AML-193 (cell line): ENCODE data around the gene NLGN3.

Source experiments
- DNase-seq, 2 experiments: peaks; one replicate each; lab custom pipeline; 2025; lab: John Stamatoyannopoulos, UW

NLGN3 gene

DNA sequence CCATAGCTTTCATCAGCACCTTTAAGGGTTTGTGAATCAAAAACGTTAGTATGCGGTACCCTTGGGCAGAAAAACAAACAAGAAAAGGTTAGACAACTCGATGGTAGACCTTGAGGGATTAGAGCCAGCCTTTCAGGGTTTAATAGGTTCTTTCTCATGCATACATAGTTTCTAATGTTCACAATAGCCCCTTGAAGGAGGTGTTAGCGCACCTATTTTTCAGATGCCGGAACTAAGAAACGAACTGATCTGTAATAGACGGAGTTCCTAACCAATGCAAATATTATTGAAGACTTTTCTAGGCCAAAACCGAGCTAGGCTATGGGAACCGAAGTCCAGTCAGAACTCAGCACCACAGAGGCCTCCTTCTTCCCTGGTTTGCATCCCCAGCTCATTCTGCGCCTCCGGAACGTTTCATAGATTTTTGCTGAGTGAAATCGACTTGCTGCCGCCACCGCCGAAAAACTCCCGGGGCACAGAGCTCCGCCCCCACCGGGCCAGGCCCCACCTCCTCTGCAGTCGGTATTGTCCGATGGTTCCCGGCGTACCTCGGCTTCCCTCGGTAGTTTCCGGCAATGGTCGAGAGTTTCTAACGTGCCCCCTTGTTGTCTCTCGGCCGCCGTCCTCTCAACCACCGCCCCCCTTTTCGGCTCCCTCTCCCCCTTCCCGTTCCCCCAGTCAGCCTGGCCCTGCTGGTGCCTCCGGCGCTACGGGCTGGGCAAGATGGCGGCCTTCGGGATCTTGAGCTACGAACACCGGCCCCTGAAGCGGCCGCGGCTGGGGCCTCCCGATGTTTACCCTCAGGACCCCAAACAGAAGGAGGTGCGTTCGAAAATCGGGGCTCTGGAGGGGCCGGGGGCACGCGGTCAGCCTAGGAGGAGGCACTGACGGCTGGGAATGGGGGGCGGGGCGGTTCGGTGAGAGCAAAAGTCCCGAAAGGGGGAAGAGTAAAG lies 26.3 kb upstream of the NLGN3 start, which contains the start of gene MED12:
MED12 (plus strand) TSS at position 565 of the 953 bp plus-strand sequence; CDS start at position 724, 159 bp downstream.
- peak; percentile 26 to 39 for DNase-seq

DNA sequence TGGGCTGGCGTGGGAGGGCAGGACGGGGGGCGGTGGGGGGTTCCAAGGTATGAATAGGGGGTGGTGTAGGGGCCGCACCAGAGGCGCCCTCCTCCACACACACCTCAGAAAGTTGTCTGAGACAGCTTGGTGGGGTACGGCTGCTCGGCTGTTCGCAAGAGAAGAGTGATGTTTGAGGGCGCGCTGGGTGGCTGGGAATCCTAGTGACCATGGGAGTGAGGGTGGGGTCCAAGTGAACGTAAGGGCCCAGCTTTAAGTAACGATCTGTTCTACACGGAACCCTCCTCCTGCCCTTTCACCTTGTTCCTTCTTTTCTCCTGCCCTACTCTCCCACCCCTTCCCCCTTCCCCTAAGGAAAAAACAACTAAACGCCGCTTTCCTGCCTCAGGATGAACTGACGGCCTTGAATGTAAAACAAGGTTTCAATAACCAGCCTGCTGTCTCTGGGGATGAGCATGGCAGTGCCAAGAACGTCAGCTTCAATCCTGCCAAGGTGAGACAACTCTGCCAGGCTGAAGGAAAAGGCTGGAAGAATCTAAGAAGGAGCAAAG lies 25.6 kb upstream of the NLGN3 start:
- DNase-seq = no peak

GRCh38 chrX:71128166-71128833 lies 16.3 kb upstream of the NLGN3 start:
- DNase-seq = no peak

- peak; percentile 24 to 47 for DNase-seq
These were observed 15.5 kb upstream of the NLGN3 start for GRCh38 chrX:71128915-71129765.

- DNase-seq = no peak
These were observed 13.1 kb upstream of the NLGN3 start for GRCh38 chrX:71131510-71131909.

DNA sequence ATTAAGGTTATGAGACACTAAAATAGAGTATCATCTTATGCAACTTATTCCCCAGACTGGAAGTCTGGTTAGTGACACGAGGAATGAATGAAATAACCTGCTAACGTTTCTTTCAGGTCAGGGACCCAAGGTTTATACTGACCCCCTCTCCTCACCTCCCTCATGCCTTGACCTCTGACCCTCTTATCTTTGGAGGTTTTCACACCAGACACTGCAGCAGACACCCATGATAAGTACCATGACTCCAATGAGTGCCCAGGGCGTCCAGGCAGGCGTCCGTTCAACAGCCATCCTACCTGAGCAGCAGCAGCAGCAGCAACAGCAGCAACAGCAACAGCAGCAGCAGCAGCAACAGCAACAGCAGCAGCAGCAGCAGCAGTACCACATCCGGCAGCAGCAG lies 4.2 kb upstream of the NLGN3 start:
- DNase-seq = no peak

DNA sequence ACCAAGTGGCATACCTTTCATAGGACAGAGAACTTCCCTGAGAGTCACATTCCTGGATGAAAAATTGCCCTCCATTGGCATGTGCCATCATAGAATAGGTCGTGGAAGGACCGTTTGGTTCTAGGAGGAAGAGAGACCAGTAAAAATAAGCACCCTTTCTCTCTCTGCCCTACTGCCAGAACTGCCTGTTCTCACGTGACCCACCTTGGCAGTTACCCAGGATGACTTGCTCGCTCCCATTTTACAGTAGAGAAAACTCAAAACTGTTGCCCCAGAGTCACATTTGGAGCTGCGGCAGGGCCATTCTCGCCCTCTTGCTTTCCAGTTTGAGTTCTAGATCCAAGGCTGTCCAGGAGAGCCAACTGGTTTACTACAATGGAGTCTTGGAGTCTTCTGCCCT lies 1.1 kb upstream of the NLGN3 start:
- DNase-seq = no peak

- DNase-seq = no peak
These were observed 3.0 kb downstream of the NLGN3 start for GRCh38 chrX:71147496-71148277.

DNA sequence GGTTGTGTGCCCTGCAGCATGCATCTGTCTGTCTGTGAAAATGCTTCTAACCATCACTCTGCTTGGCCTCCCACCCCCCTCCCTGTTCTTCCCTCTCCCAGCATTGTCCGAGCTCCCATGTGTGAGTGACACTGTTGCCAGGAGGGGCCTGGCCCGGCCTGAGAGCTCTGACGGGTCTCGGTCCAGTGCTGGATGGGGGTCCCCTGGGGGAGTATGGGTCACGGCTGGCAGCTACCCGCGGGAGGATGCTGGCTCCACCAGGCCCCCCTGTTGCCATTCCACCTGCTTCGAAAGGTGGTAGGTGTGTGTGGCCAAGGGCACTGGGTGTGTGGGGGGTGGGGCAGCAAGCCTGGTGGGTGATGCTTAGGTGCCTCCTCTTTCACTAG lies 3.6 kb downstream of the NLGN3 start:
- DNase-seq = no peak

GRCh38 chrX:71151366-71151765 lies 6.7 kb downstream of the NLGN3 start:
- no peak for DNase-seq

DNA sequence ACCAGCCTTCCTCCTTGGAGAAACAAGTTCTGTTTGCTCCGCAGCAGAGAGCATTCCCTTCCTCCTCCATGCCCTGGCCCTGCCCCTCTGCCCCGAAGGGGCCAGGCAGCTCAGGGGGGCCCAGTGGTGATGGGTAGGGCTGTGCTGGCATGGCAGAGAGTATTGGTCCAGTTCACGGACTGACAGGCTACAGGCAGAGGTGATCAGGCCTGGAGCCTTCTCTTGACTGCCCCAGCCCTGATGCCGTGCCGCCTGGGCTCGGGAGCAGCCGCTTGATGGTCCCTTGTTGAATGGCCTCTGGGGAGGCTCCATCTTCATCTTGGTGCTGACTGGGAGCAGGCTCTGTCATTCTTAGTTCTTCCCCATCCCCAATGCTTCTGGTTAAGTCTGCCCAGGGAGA lies 9.6 kb downstream of the NLGN3 start:
- DNase-seq = no peak

GRCh38 chrX:71154641-71155040 lies 10.0 kb downstream of the NLGN3 start:
- DNase-seq = no peak

GRCh38 chrX:71158603-71159002 lies 14.0 kb downstream of the NLGN3 start:
- no peak for DNase-seq

DNA sequence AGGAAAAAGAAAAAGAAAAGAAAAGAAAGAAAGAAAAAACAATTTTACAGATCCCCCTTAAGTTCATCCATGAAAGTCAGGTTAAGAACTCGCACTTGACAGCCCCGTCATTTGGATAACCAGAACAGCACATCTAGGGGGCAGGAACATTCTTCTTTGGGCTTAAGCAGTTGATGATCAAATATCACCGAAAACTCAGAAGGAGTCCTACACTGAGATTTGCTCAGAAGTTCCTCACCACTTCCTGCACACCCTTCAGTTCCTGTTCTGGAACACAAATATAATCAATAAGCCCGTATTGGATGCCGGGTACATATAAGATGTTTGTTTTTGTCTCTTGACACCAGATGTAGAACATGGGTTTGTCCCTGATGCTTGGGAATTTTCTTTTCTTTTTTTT lies 14.7 kb downstream of the NLGN3 start:
- no peak for DNase-seq

GRCh38 chrX:71160475-71160874 lies 15.8 kb downstream of the NLGN3 start:
- DNase-seq = no peak

GRCh38 chrX:71162981-71163380 lies 18.3 kb downstream of the NLGN3 start:
- DNase-seq = no peak

DNA sequence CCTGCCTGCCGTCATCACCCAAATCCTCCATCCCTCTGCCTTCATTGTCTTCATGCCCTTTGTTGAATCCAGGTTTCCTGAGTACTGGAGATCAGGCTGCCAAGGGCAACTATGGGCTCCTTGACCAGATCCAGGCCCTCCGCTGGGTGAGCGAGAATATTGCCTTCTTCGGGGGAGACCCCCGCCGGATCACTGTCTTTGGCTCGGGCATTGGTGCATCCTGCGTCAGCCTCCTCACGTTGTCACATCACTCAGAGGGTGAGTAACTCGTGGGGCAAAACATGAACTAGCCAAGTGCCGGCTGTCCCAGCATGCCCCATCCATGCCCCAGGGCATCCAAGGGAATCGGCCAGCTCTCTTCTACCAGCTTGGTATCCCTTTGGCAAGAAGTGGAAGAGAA lies 19.4 kb downstream of the NLGN3 start:
- DNase-seq = no peak

GRCh38 chrX:71166461-71166860 lies 21.8 kb downstream of the NLGN3 start:
- DNase-seq = no peak

GRCh38 chrX:71167031-71167781 lies 22.6 kb downstream of the NLGN3 start:
- DNase-seq = no peak

DNA sequence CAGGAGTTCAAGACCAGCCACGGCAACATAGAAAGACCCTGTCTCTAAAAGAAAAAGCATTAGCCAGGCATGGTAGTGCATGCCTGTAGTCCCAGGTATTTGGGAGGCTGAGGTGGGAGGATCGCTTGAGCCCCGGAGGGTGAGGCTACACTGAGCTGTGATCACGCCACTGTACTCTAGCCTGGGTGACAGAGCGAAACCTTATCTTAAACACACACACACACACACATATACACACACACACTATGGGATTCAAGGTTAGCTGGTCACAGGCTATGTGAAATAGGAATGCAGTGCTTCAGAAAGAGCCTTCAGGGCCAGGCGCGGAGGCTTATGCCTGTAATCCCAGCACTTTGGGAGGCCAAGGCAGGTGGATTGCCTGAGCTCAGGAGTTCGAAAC lies 23.5 kb downstream of the NLGN3 start:
- no peak for DNase-seq
